HG03103 (cell line): Measurements from ENCODE around the gene PRR20C.
"Not testable (repeated sequence)": the region's sequence is repeated elsewhere in the genome, so short reads cannot be mapped to it uniquely, and the experiment has no call there.

Experiments
- ATAC-seq: cut with Tn5 transposase; IDR thresholded peaks from one replicate; pipeline ENCODE4 v1.9.1; 2021; ENCODE audit warnings: low read depth; ENCODE audit not compliant: unreplicated experiment

Gene PRR20C

DNA sequence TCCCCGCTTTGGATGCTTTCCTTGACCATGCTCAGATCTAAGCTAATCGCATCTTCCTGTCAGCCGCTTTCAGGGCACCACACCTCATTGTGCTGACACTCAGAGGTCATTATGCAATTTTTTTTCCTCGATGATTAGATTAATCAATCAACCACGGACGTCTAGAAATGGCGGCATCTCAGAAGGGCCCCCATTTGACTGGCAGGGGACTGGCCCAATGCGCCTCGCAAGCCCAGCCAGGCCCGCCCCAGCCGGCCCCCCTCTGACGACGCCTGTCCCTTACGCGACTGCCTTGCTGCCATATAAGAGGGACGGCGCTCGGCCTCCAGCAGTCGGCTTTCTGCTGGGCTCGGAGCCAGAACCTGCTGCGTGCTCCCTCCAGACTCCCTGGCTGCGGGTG, at the start of gene PRR20C:
Gene PRR20C (plus strand): TSS at position 301 of the 400 bp plus-strand sequence. CDS start 387 bp downstream, outside the sequence.
- not testable (repeated sequence) for ATAC-seq

DNA sequence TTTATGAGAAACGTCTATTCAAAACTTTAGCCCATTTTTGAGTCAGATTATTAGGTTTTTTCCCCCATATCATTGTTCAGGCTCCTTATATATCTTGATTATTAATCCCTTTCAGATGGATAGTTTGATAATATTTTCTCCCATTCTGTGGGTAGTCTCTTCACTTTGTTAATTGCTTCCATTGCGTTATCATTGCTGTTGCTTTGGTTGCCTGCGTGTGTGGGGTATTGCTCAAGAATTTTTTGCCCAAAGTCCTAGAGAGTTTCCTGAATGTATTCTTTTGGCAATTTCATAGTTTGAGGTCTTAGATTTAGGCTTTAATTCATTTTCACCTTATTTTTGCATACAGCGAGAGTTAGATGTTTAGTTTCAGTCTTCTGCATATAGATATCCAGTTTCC, 38.9 kb upstream of the PRR20C start:
- no peak for ATAC-seq

DNA sequence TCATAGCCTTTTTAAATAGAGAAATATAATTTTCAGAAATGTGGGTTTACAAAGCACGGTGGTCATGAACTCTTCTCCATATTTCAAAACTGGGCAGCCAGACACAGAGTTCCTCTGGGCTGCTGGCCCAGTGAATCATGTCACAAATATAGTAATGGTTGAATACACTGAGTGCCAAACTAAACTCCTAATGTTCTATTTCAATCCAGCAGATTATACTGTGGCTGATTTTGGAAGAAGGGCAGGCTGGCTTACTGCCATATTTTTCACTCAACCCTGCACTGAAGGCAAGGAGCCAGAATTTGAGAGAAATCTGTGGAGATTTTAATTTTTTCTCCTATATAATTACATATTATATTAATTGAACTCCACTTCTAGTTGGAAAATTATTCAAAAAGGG, 30.2 kb upstream of the PRR20C start:
- ATAC-seq = no peak

DNA sequence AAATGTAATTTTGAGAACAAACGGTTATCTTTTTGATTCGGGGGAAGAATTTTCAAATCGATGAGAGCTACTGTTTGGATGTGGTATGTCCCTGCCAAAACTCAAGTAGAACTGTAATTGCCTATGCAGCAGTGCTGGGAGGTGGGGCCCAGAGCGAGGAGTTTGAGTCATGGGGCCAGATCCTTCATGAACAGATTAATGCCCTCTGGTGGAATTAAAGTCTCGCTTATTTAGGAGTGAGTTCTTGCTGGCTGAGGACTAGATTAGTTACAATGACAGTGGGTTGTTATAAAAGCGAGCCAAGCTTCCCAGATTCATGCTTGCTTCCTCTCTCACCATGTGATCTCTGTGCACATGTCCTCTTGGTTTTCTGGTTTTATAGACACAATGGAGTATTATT, 25.0 kb upstream of the PRR20C start:
- no peak for ATAC-seq

DNA sequence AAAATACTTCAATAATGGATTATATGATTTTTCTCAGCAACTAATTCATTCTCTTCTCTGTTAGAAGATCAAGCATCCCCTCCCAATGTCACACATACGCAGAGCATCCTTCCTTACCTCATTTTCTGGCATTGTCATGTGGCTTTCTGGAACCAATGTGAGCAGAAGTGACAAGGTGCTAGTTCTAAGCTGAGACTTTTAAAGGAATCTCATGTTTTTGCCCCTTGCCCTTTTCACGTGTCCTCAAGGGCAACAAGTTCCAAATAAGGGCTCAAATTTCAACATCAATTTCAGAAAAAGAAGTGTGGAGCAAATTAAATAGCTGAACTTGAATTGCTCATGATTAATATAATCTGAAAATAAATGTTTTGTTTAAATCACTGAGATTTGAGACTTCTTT, 17.8 kb upstream of the PRR20C start:
- no peak for ATAC-seq

DNA sequence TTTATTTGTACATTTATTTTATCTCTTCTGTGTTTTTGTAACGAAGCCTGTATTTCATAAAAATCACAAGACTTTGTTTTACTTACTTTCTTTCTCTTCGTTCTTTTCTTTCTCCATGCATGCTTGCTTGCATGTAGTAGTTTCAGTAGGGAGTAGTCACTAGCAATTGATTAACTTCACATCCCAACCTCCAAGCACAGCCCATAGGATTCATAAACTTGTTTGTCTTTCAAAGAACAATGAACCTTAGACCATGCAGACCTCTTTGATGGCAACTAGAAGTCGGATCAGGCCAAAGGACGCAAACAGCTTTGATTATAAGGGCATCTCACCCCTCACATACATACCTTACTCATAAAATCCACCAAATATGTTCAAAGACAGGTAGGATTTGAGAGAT, 16.3 kb upstream of the PRR20C start:
- no peak for ATAC-seq

DNA sequence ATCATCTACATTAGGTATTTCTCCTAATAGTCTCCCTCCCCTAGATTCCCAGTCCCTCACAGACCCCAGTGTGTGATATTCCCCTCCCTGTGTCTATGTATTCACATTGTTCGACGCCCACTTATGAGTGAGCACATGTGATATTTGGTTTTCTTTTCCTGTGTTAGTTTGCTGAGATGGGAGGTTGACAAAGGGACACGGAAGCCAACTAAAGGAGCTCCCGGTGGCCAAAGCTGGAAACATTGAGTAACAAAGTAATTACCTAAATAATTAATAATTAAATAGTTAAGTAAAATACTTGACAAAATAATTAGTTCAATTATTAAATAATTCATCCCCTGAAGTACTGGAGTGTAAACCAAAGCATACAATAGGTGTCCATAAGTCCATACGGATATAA, 14.9 kb upstream of the PRR20C start:
- ATAC-seq = no peak

DNA sequence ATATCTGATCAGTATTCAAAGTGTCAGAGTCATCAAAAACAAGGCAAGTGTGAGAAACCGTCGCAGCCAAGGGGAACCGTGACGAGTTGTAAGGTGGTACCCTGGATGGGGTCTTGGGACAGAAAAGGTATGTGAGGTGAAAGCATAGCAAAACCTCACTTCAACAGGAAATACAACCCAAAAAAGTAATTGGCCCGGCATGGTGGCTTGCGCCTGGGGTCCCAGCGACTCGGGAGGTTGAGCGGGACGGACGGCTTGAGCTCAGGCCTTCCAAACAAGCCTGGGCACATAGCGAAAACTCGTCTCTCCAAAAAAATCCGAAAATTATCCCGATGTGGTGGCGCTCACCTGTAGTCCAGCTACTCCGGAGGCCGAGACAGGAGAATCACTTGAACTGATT, 14.1 kb upstream of the PRR20C start:
- not testable (repeated sequence) for ATAC-seq

DNA sequence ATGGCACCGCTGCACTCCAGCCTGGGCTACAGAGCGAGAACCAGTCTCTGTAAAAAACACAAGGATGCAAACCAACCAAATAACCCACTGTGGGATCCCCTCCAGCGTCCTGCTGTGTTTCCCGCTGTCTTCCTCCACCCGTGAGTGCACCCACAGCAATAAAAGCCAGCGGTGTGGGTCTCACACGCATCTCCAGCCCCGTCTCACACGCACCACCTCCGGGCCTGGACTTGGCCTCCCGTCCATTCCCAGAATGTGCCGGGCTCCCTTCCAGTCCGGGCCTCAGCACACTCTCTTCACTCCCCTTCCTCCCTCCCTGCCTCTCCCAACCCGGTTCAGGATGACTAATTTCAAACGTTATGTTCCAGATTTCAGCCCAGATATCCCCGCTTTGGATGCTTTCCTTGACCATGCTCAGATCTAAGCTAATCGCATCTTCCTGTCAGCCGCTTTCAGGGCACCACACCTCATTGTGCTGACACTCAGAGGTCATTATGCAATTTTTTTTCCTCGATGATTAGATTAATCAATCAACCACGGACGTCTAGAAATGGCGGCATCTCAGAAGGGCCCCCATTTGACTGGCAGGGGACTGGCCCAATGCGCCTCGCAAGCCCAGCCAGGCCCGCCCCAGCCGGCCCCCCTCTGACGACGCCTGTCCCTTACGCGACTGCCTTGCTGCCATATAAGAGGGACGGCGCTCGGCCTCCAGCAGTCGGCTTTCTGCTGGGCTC, 13.5 kb upstream of the PRR20C start, which contains the start of gene PRR20A:
Gene PRR20A (plus strand): TSS at position 684 of the 734 bp plus-strand sequence. CDS start 387 bp downstream, outside the sequence.
- ATAC-seq = not testable (repeated sequence)

DNA sequence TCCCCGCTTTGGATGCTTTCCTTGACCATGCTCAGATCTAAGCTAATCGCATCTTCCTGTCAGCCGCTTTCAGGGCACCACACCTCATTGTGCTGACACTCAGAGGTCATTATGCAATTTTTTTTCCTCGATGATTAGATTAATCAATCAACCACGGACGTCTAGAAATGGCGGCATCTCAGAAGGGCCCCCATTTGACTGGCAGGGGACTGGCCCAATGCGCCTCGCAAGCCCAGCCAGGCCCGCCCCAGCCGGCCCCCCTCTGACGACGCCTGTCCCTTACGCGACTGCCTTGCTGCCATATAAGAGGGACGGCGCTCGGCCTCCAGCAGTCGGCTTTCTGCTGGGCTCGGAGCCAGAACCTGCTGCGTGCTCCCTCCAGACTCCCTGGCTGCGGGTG, 6.7 kb upstream of the PRR20C start, which contains the start of gene PRR20B:
Gene PRR20B (plus strand): TSS at position 301 of the 400 bp plus-strand sequence. CDS start 387 bp downstream, outside the sequence.
- not testable (repeated sequence) for ATAC-seq

DNA sequence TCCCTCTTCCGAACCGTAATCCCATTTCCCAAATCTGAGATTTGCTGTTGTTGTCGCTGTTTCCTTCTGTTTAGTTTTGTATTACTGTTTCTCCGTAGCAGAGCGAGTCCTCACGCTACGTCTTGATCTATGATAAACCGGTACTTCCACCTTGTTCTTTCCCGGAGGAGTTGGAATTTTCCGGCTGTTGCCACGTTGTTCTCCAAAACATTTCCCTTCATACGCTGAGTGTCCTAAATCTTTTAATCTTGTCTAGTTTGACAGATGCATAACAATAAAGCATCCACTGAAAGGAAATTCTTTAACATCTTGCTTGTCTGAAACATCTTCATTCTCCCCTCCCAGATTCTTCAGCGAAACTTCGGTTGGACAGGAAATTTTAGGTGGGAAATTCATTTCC, 5.8 kb upstream of the PRR20C start:
- not testable (repeated sequence) for ATAC-seq

DNA sequence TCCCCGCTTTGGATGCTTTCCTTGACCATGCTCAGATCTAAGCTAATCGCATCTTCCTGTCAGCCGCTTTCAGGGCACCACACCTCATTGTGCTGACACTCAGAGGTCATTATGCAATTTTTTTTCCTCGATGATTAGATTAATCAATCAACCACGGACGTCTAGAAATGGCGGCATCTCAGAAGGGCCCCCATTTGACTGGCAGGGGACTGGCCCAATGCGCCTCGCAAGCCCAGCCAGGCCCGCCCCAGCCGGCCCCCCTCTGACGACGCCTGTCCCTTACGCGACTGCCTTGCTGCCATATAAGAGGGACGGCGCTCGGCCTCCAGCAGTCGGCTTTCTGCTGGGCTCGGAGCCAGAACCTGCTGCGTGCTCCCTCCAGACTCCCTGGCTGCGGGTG, 6.5 kb downstream of the PRR20C start, which contains the start of gene PRR20D:
Gene PRR20D (plus strand): TSS at position 301 of the 400 bp plus-strand sequence. CDS start 387 bp downstream, outside the sequence.
- not testable (repeated sequence) for ATAC-seq

DNA sequence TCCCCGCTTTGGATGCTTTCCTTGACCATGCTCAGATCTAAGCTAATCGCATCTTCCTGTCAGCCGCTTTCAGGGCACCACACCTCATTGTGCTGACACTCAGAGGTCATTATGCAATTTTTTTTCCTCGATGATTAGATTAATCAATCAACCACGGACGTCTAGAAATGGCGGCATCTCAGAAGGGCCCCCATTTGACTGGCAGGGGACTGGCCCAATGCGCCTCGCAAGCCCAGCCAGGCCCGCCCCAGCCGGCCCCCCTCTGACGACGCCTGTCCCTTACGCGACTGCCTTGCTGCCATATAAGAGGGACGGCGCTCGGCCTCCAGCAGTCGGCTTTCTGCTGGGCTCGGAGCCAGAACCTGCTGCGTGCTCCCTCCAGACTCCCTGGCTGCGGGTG, 13.0 kb downstream of the PRR20C start, which contains the start of gene PRR20E:
Gene PRR20E (plus strand): TSS at position 301 of the 400 bp plus-strand sequence. CDS start 387 bp downstream, outside the sequence.
- not testable (repeated sequence) for ATAC-seq

DNA sequence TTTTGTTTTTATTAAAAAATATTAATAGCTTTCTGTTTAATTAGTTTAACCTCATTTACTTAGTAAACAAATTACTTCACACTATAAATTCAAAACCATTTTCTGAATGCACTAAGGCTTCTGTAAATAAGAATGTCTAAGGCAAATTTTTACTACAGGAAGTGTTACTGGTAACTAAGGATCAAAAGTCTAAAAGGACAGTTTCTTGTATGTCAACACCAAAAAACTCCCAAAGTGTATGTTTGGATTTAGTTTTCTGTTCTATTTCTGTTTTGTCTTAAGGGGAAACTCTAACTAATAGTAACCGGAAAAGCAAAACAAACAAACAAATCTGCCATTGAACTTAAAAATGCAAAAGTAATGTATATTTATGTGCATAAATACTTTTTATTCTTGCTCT, 37.8 kb downstream of the PRR20C start:
- ATAC-seq = no peak
